HCT116 (cell line): ENCODE results near the gene GFM2. TPM values are rescaled to one million over a fixed set of nuclear protein-coding genes. Genes with fewer than 3 reads are reported as not detected.

ENCODE experiments used
- ATAC-seq: fragments of 200-7000 bp; cut with Tn5 transposase; 2 replicates; pipeline ENCODE4 v1.9.1; 2020; ENCODE audit warnings: mild to moderate bottlenecking, moderate library complexity
- BruUV-seq: library from RNA; stranded (reverse); fragments of 400-500 nt; replicated peaks from 2 replicates; lab custom pipeline; 2021; lab: Mats Ljungman, UMichigan
- CTCF ChIA-PET: fragments of 300-600 bp; sonication (Branson Sonifier 250); formaldehyde crosslinking; loops from one replicate; lab custom pipeline; 2021; ENCODE audit warnings: antibody characterized with exemption; lab: Charles Lee
- POLR2A ChIA-PET: fragments of 300-600, 350-600 bp; sonication (Branson Sonifier 250); formaldehyde crosslinking; loops from one replicate; lab custom pipeline; 2021; ENCODE audit warnings: antibody characterized with exemption; lab: Charles Lee
- RAD21 ChIA-PET, 2 experiments: fragments of 300-600 bp; sonication (Branson Sonifier 250); formaldehyde crosslinking; loops; one replicate each; lab custom pipeline; 2023; ENCODE audit warnings: low total read pairs in 2 of 2; ENCODE audit not compliant: uncharacterized antibody in 2 of 2, unreplicated experiment in 2 of 2, low non-redundant PET in 1 of 2; lab: Charles Lee
- DNase-seq: peaks from one replicate; pipeline ENCODE4 v3.0.0-alpha.2; 2010; ENCODE audit warnings: low read depth, low spot score
- H2AFZ ChIP-seq: fragments of 200-600 bp; shearing (Covaris generic), sonication (generic); 2 replicates; pipeline ENCODE4 v1.6.1; 2017; ENCODE audit warnings: low read depth, mixed run types, mixed read lengths, antibody characterized with exemption, low read length; ENCODE audit not compliant: poor library complexity, severe bottlenecking
- H3K27ac ChIP-seq: 2 replicates; pipeline ENCODE4 v1.5.1; 2012; ENCODE audit warnings: low read depth, low read length
- H3K27me3 ChIP-seq: fragments of 200-600 bp; sonication (generic); 2 replicates; pipeline ENCODE4 v1.6.1; 2016; ENCODE audit warnings: mixed run types, low read length, mixed read lengths; ENCODE audit not compliant: insufficient read depth
- H3K36me3 ChIP-seq, 2 experiments: fragments of 200-500 bp in 1 of 2; fragments of 200-600 bp in 1 of 2; sonication (Bioruptor generic) in 1 of 2; sonication (generic) in 1 of 2; 2 replicates each; pipeline versions ENCODE4 v1.5.1 to v1.6.1; 2014 to 2016; ENCODE audit warnings: low read length in 2 of 2, inconsistent platforms in 1 of 2, mixed read lengths in 1 of 2, mixed run types in 1 of 2; ENCODE audit not compliant: insufficient read depth in 2 of 2, control insufficient read depth in 1 of 2
- H3K4me1 ChIP-seq, 2 experiments: fragments of 200-600 bp in 1 of 2; sonication (generic) in 1 of 2; 2 replicates each; pipeline versions ENCODE4 v1.5.1 to v1.6.1; 2012 to 2017; ENCODE audit warnings: low read length in 2 of 2, inconsistent platforms in 1 of 2, mild to moderate bottlenecking in 1 of 2, mixed read lengths in 1 of 2, mixed run types in 1 of 2, moderate library complexity in 1 of 2; ENCODE audit not compliant: insufficient read depth in 2 of 2, control insufficient read depth in 1 of 2
- H3K4me2 ChIP-seq: fragments of 200-600 bp; sonication (generic); 2 replicates; pipeline ENCODE4 v1.6.1; 2017; ENCODE audit warnings: mixed run types, low read length, mixed read lengths
- H3K4me3 ChIP-seq, 2 experiments: fragments of 200-600 bp in 1 of 2; sonication (generic) in 1 of 2; replicated peaks in 1 of 2; 2 replicates each; pipeline ENCODE4 v1.5.1; 2011 to 2016; ENCODE audit warnings: low read length in 2 of 2, control low read depth in 1 of 2, low read depth in 1 of 2, mild to moderate bottlenecking in 1 of 2, mixed read lengths in 1 of 2, mixed run types in 1 of 2
- H3K79me2 ChIP-seq: fragments of 200-600 bp; sonication (generic); 2 replicates; pipeline ENCODE4 v1.6.1; 2017; ENCODE audit warnings: mild to moderate bottlenecking, mixed run types, low read length, moderate library complexity, mixed read lengths; ENCODE audit not compliant: insufficient read depth
- H3K9ac ChIP-seq: fragments of 200-600 bp; sonication (generic); 2 replicates; pipeline ENCODE4 v1.6.1; 2016; ENCODE audit warnings: low read length, mixed read lengths
- H3K9me2 ChIP-seq: fragments of 200-600 bp; sonication (generic), shearing (Covaris generic); 2 replicates; pipeline ENCODE4 v1.6.1; 2017; ENCODE audit warnings: mixed run types, mild to moderate bottlenecking, moderate library complexity; ENCODE audit not compliant: insufficient read depth
- H3K9me3 ChIP-seq, 2 experiments: fragments of 200-500 bp in 1 of 2; fragments of 200-600 bp in 1 of 2; sonication (Bioruptor generic) in 1 of 2; sonication (generic) in 1 of 2; 2 replicates each; pipeline ENCODE4 v1.6.1; 2014 to 2017; ENCODE audit warnings: low read length in 2 of 2, mixed read lengths in 2 of 2, inconsistent platforms in 1 of 2, low read depth in 1 of 2, mild to moderate bottlenecking in 1 of 2, mixed run types in 1 of 2, moderate library complexity in 1 of 2; ENCODE audit not compliant: control insufficient read depth in 1 of 2, insufficient read depth in 1 of 2
- H4K20me1 ChIP-seq: fragments of 200-600 bp; sonication (generic), shearing (Covaris generic); 2 replicates; pipeline ENCODE4 v1.6.1; 2017; ENCODE audit warnings: mixed run types, mild to moderate bottlenecking, moderate library complexity; ENCODE audit not compliant: insufficient read depth
- ATF3 ChIP-seq: IDR thresholded peaks from 2 replicates; pipeline ENCODE4 v1.6.1; 2012
- CBX3 ChIP-seq: IDR thresholded peaks from 2 replicates; pipeline ENCODE4 v1.6.1; 2012; ENCODE audit warnings: low read depth
- CEBPB ChIP-seq: IDR thresholded peaks from 2 replicates; pipeline ENCODE4 v1.6.1; 2012; ENCODE audit warnings: low read depth
- EGR1 ChIP-seq: IDR thresholded peaks from 2 replicates; pipeline ENCODE4 v1.6.1; 2012; ENCODE audit warnings: low read depth
- EZH2phosphoT487 ChIP-seq: fragments of 200-600 bp; IDR thresholded peaks from 2 replicates; pipeline ENCODE4 v1.6.1; 2018; ENCODE audit warnings: antibody characterized with exemption, borderline replicate concordance
- POLR2AphosphoS5 ChIP-seq: IDR thresholded peaks from 2 replicates; pipeline ENCODE4 v1.6.1; 2011; ENCODE audit warnings: mild to moderate bottlenecking, low read depth, low read length, moderate library complexity
- SIN3A ChIP-seq: IDR thresholded peaks from 2 replicates; pipeline ENCODE4 v1.6.1; 2012; ENCODE audit warnings: low read depth
- SP1 ChIP-seq: IDR thresholded peaks from 2 replicates; pipeline ENCODE4 v1.6.1; 2012; ENCODE audit warnings: low read depth
- YY1 ChIP-seq: IDR thresholded peaks from 2 replicates; pipeline ENCODE4 v1.6.1; 2011; ENCODE audit warnings: low read length, low read depth, moderate library complexity, mild to moderate bottlenecking; ENCODE audit not compliant: insufficient replicate concordance; ENCODE audit errors: extremely low read depth
- ZNF274 ChIP-seq: fragments of 200-500 bp; sonication (Bioruptor generic); IDR thresholded peaks from 2 replicates; pipeline ENCODE4 v1.6.1; 2014; ENCODE audit warnings: mild to moderate bottlenecking, low read depth, low read length, inconsistent platforms
- intact Hi-C: fragments of 100-400 bp; cut with micrococcal nuclease; formaldehyde crosslinking; loops from 2 replicates; pipeline ENCODE4 v1.10.0; 2022
- total RNA-seq: library from RNA; stranded (reverse); gene quantifications from one replicate; pipeline ENCODE4 v1.2.1, GENCODE V29; 2021; ENCODE audit not compliant: unreplicated experiment
- TF ChIP-seq, protein P1 (sequence below), 3 experiments: fragments of 200-600 bp in 1 of 3; sonication (generic) in 1 of 3; IDR thresholded peaks in 2 of 3; conservative IDR thresholded peaks in 1 of 3; 2 replicates each; pipeline ENCODE4 v1.5.1; 2012 to 2017; ENCODE audit warnings: low read depth in 2 of 3, low read length in 2 of 3, antibody characterized with exemption in 1 of 3, borderline replicate concordance in 1 of 3, control low read depth in 1 of 3, mild to moderate bottlenecking in 1 of 3, mixed read lengths in 1 of 3, mixed run types in 1 of 3, moderate library complexity in 1 of 3; ENCODE audit not compliant: insufficient read depth in 1 of 3
- TF ChIP-seq, protein P2 (sequence below): IDR thresholded peaks from 2 replicates; pipeline ENCODE4 v1.6.1; 2012
- TF ChIP-seq, protein P3 (sequence below): IDR thresholded peaks from 2 replicates; pipeline ENCODE4 v1.6.1; 2012; ENCODE audit warnings: low read depth

GFM2 gene
- total RNA-seq, 1 experiment from 2014 or later = 25.0 TPM

GRCh38 chr5:74766849-74767578, at the start of gene GFM2, which contains the start of gene NSA2 (continued):
- TF ChIP-seq, protein P1, sequence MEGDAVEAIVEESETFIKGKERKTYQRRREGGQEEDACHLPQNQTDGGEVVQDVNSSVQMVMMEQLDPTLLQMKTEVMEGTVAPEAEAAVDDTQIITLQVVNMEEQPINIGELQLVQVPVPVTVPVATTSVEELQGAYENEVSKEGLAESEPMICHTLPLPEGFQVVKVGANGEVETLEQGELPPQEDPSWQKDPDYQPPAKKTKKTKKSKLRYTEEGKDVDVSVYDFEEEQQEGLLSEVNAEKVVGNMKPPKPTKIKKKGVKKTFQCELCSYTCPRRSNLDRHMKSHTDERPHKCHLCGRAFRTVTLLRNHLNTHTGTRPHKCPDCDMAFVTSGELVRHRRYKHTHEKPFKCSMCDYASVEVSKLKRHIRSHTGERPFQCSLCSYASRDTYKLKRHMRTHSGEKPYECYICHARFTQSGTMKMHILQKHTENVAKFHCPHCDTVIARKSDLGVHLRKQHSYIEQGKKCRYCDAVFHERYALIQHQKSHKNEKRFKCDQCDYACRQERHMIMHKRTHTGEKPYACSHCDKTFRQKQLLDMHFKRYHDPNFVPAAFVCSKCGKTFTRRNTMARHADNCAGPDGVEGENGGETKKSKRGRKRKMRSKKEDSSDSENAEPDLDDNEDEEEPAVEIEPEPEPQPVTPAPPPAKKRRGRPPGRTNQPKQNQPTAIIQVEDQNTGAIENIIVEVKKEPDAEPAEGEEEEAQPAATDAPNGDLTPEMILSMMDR (IDR thresholded peaks at IDR 0.05 in 2 of 3, conservative IDR thresholded peaks at IDR 0.05 in 1 of 3; ENCODE audit: borderline replicate concordance in 1 of 3, insufficient read depth in 1 of 3, low read depth in 2 of 3, low read length in 2 of 3) = no peak
- TF ChIP-seq SIN3A = peak; percentile 81
- TF ChIP-seq SP1 = peak; percentile 95
- peak; percentile 83 for TF ChIP-seq YY1
- TF ChIP-seq CBX3 = peak; percentile 97
- peak; percentile 48; the same call in 1 of the 2 replicates for TF ChIP-seq EGR1
- TF ChIP-seq, protein P2, sequence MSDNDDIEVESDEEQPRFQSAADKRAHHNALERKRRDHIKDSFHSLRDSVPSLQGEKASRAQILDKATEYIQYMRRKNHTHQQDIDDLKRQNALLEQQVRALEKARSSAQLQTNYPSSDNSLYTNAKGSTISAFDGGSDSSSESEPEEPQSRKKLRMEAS = peak; percentile 80
- TF ChIP-seq CEBPB = no peak
- peak; percentile 66 for TF ChIP-seq POLR2AphosphoS5
- no peak for TF ChIP-seq ZNF274

DNA sequence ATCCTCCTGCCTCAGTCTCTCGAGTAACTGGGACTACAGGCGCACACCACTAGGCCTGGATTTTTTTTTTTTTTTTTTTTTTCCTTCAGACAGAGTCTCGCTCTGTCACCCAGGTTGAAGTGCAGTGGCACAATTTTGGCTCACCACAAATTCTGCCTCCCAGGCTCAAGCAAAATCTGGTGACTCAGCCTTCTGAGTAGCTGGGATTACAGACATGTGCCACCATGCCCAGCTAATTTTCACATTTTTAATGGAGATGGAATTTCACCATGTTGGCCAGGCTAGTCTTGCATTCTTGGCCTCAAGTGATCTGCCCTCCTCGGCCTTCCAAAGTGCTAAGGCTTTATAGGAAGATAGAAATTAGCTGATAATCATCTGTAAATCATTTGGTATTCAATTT, 44.0 kb upstream of the GFM2 start:
- BruUV-seq = no TSS peak
- intact Hi-C loops = no loop called here
- Histone ChIP-seq H3K9me2 (no peaks in the 10 kb centered on the region), H3K27me3 (no peaks in the 10 kb centered on the region), H3K79me2 (no peaks in the 10 kb centered on the region), H4K20me1 (peaks cover 3% of the 10 kb centered on the region), H3K4me2 (no peak overlapping the region), H3K27ac (no peak overlapping the region), H3K4me3 (no peak overlapping the region), H3K9ac (no peak overlapping the region), H2AFZ (no peak overlapping the region), H3K9me3 (no peaks in the 10 kb centered on the region), H3K36me3 (no peaks in the 10 kb centered on the region; a peak in 1 of 4 replicates), H3K4me1 (no peaks in the 10 kb centered on the region)
- ChIA-PET RAD21 (no interaction called here), POLR2A (no interaction called here), CTCF (no interaction called here)
- ATAC-seq (no peak), DNase-seq (no peak)
- TF ChIP-seq EZH2phosphoT487 (no peak), EGR1 (no peak), ATF3 (no peak), CEBPB (no peak), CBX3 (no peak)
- TF ChIP-seq, protein P3, sequence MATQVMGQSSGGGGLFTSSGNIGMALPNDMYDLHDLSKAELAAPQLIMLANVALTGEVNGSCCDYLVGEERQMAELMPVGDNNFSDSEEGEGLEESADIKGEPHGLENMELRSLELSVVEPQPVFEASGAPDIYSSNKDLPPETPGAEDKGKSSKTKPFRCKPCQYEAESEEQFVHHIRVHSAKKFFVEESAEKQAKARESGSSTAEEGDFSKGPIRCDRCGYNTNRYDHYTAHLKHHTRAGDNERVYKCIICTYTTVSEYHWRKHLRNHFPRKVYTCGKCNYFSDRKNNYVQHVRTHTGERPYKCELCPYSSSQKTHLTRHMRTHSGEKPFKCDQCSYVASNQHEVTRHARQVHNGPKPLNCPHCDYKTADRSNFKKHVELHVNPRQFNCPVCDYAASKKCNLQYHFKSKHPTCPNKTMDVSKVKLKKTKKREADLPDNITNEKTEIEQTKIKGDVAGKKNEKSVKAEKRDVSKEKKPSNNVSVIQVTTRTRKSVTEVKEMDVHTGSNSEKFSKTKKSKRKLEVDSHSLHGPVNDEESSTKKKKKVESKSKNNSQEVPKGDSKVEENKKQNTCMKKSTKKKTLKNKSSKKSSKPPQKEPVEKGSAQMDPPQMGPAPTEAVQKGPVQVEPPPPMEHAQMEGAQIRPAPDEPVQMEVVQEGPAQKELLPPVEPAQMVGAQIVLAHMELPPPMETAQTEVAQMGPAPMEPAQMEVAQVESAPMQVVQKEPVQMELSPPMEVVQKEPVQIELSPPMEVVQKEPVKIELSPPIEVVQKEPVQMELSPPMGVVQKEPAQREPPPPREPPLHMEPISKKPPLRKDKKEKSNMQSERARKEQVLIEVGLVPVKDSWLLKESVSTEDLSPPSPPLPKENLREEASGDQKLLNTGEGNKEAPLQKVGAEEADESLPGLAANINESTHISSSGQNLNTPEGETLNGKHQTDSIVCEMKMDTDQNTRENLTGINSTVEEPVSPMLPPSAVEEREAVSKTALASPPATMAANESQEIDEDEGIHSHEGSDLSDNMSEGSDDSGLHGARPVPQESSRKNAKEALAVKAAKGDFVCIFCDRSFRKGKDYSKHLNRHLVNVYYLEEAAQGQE = no peak
- TF ChIP-seq, protein P1 (IDR thresholded peaks at IDR 0.05 in 2 of 3, conservative IDR thresholded peaks at IDR 0.05 in 1 of 3; ENCODE audit: borderline replicate concordance in 1 of 3, insufficient read depth in 1 of 3, low read depth in 2 of 3, low read length in 2 of 3) = no peak
